WTC11 (cell line): ENCODE data around the gene ATP6AP1.

Experiments
- CTCF ChIP-seq: fragments of 200-600 bp; IDR thresholded peaks from 2 replicates; pipeline ENCODE4 v1.8.0; 2022; ENCODE audit warnings: antibody characterized with exemption
- IRF2 ChIP-seq: sonication (generic); formaldehyde crosslinking; IDR thresholded peaks from 2 replicates; pipeline ENCODE4 v1.8.0; 2022; ENCODE audit warnings: low read depth, missing genetic modification reagents, borderline replicate concordance
- MXD4 ChIP-seq: fragments of 250-450 bp; sonication (Bioruptor Pico); IDR thresholded peaks from 2 replicates; pipeline ENCODE4 v1.8.0; 2021; ENCODE audit warnings: mild to moderate bottlenecking, moderate library complexity, borderline replicate concordance
- TEAD1 ChIP-seq: sonication (generic); formaldehyde crosslinking; IDR thresholded peaks from 2 replicates; pipeline ENCODE4 v1.8.0; 2022; ENCODE audit warnings: mild to moderate bottlenecking, missing genetic modification reagents
- ZNF232 ChIP-seq: sonication (generic); formaldehyde crosslinking; IDR thresholded peaks from 2 replicates; pipeline ENCODE4 v1.8.0; 2022; ENCODE audit warnings: mild to moderate bottlenecking, missing genetic modification reagents

- TF ChIP-seq CTCF: no peak
- no peak for TF ChIP-seq TEAD1 (CRISPR knock-in tag)
- no peak for TF ChIP-seq MXD4
- no peak for TF ChIP-seq ZNF232 (CRISPR knock-in tag)
- TF ChIP-seq IRF2 (CRISPR knock-in tag): no peak
These were observed 21.8 kb downstream of the ATP6AP1 start for GRCh38 chrX:154450312-154450711.
